K562 (cell line): ENCODE measurements around the gene FAM177B. TPM values are rescaled to one million over a fixed set of nuclear protein-coding genes. Genes with fewer than 3 reads are reported as not detected.

ENCODE experiments used
- ADNP ChIP-seq: fragments of 200-800 bp; sonication (Bioruptor generic); IDR thresholded peaks from 2 replicates; pipeline ENCODE4 v1.6.1; 2016; ENCODE audit warnings: missing genetic modification characterization, missing compliant biosample characterization
- BCL6 ChIP-seq: fragments of 250-450 bp; sonication (Bioruptor Pico); IDR thresholded peaks from 2 replicates; pipeline ENCODE4 v1.4.0; 2020
- BRD4 ChIP-seq: fragments of 200-600 bp; sonication (generic); IDR thresholded peaks from 2 replicates; pipeline ENCODE4 v1.6.1; 2017; ENCODE audit warnings: inconsistent platforms
- CBFA2T2 ChIP-seq: fragments of 450-650 bp; conservative IDR thresholded peaks from 2 replicates; pipeline ENCODE4 v1.6.1; 2017; ENCODE audit warnings: mild to moderate bottlenecking
- GTF2E2 ChIP-seq: fragments of 200-800 bp; sonication (Bioruptor generic); IDR thresholded peaks from 2 replicates; pipeline ENCODE4 v1.6.1; 2016; ENCODE audit warnings: missing genetic modification characterization, missing compliant biosample characterization
- KAT8 ChIP-seq: fragments of 450-650 bp; IDR thresholded peaks from 2 replicates; pipeline ENCODE4 v1.6.1; 2016; ENCODE audit warnings: low read depth, mild to moderate bottlenecking
- KDM1A ChIP-seq, 2 experiments: fragments of 450-650 bp; IDR thresholded peaks; 2 replicates each; pipeline ENCODE4 v1.6.1; 2016; ENCODE audit warnings: mild to moderate bottlenecking in 2 of 2
- PHB2 ChIP-seq: fragments of 450-650 bp; IDR thresholded peaks from 2 replicates; pipeline ENCODE4 v1.6.1; 2017; ENCODE audit warnings: low read depth
- SIN3B ChIP-seq: fragments of 450-650 bp; IDR thresholded peaks from 2 replicates; pipeline ENCODE4 v1.6.1; 2017; ENCODE audit warnings: low read depth, mild to moderate bottlenecking, moderate library complexity
- SMARCC2 ChIP-seq: fragments of 450-650 bp; IDR thresholded peaks from 2 replicates; pipeline ENCODE4 v1.6.1; 2017; ENCODE audit warnings: antibody characterized with exemption, moderate library complexity, mild to moderate bottlenecking, low read depth
- STAT5A ChIP-seq: IDR thresholded peaks from 2 replicates; pipeline ENCODE4 v1.6.1; 2012; ENCODE audit warnings: low read length, inconsistent platforms, borderline replicate concordance
- TCF7 ChIP-seq: sonication (generic); IDR thresholded peaks from 2 replicates; pipeline ENCODE4 v1.6.1; 2016; ENCODE audit warnings: antibody characterized with exemption, borderline replicate concordance
- U2AF1 ChIP-seq: fragments of 200-400 bp; formaldehyde crosslinking; optimal IDR thresholded peaks from 2 replicates; pipeline ENCODE3; 2017; ENCODE audit warnings: mild to moderate bottlenecking, low read depth, low read length, moderate library complexity
- polyA plus RNA-seq, 8 experiments: library from polyadenylated mRNA; depleted of rRNA in 4 of 8; stranded (reverse) in 5 of 8; unstranded in 3 of 8; fragments of >200 nt; fragmentation: Nextera tagmentation in 2 of 8; fragmentation: Illumina TruSeq in 1 of 8; extraction: Ambion mirVana in 2 of 8; extraction: Trizol in 1 of 8; gene quantifications; 2 replicates each; pipeline versions ENCODE4 v1.2.1 to v1.2.3, GENCODE V29; 2011 to 2014; ENCODE audit warnings: inconsistent platforms in 1 of 8, missing spikeins in 1 of 8
- total RNA-seq, 7 experiments: library from RNA; depleted of rRNA in 6 of 7; stranded (reverse); fragments of >200 nt in 6 of 7; fragmentation: Illumina TruSeq in 2 of 7; extraction: Trizol in 2 of 7; gene quantifications; 2 replicates each; pipeline versions ENCODE4 v1.2.1 to v1.2.3, GENCODE V29; 2011 to 2021; ENCODE audit warnings: low replicate concordance in 1 of 7
- TF ChIP-seq, protein P1 (sequence below): fragments of 450-650 bp; IDR thresholded peaks from 2 replicates; pipeline ENCODE4 v1.7.0; 2016; ENCODE audit warnings: borderline replicate concordance
- TF ChIP-seq, protein P2 (sequence below): fragments of 250-450 bp; sonication (Bioruptor Pico); IDR thresholded peaks from 2 replicates; pipeline ENCODE4 v1.5.0; 2021; ENCODE audit warnings: mild to moderate bottlenecking, moderate library complexity
- TF ChIP-seq, protein P3 (sequence below): fragments of 450-650 bp; IDR thresholded peaks from 2 replicates; pipeline ENCODE4 v1.6.1; 2018; ENCODE audit not compliant: partially characterized antibody
- TF ChIP-seq, protein P4 (sequence below): fragments of 450-650 bp; formaldehyde crosslinking; IDR thresholded peaks from 2 replicates; pipeline ENCODE4 v1.4.0; 2020; ENCODE audit warnings: mild to moderate bottlenecking, moderate library complexity
- TF ChIP-seq, protein P5 (sequence below): fragments of 450-650 bp; IDR thresholded peaks from 2 replicates; pipeline ENCODE4 v1.6.1; 2016; ENCODE audit warnings: low read depth, mild to moderate bottlenecking, moderate library complexity

FAM177B gene
- total and polyA plus RNA-seq, 9 of the 15 experiments (the other 6 are each of a cell fraction or from before 2014, with no cell fraction given): not detected

DNA sequence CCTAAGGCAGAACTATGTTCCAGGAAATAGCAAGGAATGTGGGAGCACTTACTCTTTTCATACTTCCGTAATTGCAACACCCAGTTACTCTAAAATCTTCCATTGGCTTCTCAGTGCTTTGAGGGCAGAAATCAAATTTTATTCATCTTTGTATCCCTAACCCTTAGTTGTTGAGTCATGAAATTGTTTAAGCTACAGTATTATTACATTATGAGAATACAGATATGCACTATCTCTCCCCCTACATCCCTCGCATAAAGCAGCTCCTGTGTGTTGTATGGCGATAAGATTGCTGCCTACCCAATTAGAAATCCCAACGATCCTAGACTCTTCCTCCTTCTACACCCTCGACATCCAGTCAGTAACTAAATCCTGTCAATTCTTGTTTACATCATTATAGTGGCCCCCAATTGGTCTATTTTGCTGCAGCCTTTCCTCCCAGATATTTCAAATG is 27.3 kb upstream of the FAM177B start (continued):
- TF ChIP-seq, protein P1, sequence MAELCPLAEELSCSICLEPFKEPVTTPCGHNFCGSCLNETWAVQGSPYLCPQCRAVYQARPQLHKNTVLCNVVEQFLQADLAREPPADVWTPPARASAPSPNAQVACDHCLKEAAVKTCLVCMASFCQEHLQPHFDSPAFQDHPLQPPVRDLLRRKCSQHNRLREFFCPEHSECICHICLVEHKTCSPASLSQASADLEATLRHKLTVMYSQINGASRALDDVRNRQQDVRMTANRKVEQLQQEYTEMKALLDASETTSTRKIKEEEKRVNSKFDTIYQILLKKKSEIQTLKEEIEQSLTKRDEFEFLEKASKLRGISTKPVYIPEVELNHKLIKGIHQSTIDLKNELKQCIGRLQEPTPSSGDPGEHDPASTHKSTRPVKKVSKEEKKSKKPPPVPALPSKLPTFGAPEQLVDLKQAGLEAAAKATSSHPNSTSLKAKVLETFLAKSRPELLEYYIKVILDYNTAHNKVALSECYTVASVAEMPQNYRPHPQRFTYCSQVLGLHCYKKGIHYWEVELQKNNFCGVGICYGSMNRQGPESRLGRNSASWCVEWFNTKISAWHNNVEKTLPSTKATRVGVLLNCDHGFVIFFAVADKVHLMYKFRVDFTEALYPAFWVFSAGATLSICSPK: no peak
- 0 out of 2 replicates have a peak, but pooled peaks have one; percentile 70 for TF ChIP-seq SMARCC2
- no peak for TF ChIP-seq BCL6 (CRISPR knock-in tag)
- no peak for TF ChIP-seq SIN3B
- no peak for TF ChIP-seq ADNP (tag)
- TF ChIP-seq KDM1A (IDR thresholded peaks at IDR 0.05): peak; percentile 97
- peak; percentile 88 for TF ChIP-seq STAT5A
- TF ChIP-seq, protein P2, sequence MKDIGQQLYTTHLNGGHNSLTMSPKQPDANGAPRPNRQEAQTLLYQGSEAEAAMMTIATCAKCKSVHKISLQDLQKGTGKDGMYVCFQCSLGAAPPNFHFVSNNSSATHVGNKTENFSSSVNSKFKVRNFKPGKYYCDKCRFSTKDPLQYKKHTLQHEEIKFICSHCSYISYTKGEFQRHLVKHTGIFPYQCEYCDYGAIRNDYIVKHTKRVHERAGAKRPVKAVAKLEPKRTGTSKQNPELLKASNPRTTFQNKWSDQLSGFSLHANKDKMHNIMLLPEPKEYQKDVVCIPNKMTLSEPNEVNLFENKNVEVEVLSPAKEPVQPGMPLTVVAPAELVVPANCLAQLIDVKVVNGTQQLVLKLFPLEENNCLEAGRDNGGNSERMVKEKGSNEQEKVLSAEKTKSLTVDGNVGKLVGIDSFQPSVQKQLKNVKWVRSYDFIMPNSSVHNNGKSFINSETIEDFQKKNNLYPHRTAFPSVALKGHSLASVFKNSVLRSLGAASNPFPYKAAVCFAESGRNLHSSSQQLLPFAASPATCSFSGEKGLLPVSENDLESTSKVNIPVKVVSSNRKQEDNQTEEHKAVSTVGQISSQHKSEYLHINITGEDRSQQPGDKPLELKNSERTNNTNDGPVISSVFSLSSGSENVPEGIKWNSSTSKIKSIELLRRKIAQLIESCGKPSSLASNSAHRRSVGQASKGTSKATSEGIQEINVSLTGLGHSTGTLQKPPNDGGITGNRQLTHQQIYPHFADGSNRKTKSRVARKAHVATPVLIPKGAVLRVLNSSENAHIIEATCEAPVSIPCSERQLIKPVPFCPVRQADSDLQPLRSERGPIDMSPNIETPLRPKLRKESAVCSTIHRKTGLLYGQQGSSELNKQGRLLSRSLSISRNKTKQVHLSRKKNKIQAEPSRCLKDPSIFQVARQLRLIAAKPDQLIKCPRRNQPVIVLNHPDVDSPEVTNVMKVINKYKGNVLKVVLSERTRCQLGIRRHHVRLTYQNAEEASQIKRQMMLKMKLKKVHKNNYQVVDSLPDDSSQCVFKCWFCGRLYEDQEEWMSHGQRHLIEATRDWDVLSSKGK (CRISPR knock-in tag): no peak
- TF ChIP-seq, protein P3, sequence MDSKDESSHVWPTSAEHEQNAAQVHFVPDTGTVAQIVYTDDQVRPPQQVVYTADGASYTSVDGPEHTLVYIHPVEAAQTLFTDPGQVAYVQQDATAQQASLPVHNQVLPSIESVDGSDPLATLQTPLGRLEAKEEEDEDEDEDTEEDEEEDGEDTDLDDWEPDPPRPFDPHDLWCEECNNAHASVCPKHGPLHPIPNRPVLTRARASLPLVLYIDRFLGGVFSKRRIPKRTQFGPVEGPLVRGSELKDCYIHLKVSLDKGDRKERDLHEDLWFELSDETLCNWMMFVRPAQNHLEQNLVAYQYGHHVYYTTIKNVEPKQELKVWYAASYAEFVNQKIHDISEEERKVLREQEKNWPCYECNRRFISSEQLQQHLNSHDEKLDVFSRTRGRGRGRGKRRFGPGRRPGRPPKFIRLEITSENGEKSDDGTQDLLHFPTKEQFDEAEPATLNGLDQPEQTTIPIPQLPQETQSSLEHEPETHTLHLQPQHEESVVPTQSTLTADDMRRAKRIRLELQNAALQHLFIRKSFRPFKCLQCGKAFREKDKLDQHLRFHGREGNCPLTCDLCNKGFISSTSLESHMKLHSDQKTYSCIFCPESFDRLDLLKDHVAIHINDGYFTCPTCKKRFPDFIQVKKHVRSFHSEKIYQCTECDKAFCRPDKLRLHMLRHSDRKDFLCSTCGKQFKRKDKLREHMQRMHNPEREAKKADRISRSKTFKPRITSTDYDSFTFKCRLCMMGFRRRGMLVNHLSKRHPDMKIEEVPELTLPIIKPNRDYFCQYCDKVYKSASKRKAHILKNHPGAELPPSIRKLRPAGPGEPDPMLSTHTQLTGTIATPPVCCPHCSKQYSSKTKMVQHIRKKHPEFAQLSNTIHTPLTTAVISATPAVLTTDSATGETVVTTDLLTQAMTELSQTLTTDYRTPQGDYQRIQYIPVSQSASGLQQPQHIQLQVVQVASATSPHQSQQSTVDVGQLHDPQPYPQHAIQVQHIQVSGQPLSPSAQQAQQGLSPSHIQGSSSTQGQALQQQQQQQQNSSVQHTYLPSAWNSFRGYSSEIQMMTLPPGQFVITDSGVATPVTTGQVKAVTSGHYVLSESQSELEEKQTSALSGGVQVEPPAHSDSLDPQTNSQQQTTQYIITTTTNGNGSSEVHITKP: peak; percentile 43
- TF ChIP-seq PHB2: no peak; the same call in 1 of the 2 replicates
- no peak for TF ChIP-seq GTF2E2 (tag)
- TF ChIP-seq, protein P4, sequence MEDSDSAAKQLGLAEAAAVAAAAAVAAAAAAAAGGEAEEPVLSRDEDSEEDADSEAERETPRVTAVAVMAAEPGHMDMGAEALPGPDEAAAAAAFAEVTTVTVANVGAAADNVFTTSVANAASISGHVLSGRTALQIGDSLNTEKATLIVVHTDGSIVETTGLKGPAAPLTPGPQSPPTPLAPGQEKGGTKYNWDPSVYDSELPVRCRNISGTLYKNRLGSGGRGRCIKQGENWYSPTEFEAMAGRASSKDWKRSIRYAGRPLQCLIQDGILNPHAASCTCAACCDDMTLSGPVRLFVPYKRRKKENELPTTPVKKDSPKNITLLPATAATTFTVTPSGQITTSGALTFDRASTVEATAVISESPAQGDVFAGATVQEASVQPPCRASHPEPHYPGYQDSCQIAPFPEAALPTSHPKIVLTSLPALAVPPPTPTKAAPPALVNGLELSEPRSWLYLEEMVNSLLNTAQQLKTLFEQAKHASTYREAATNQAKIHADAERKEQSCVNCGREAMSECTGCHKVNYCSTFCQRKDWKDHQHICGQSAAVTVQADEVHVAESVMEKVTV (CRISPR knock-in tag): no peak
- TF ChIP-seq TCF7: no peak
- no peak for TF ChIP-seq KAT8
- peak; percentile 93 for TF ChIP-seq CBFA2T2
- TF ChIP-seq U2AF1: no peak
- no peak for TF ChIP-seq BRD4
- TF ChIP-seq, protein P5, sequence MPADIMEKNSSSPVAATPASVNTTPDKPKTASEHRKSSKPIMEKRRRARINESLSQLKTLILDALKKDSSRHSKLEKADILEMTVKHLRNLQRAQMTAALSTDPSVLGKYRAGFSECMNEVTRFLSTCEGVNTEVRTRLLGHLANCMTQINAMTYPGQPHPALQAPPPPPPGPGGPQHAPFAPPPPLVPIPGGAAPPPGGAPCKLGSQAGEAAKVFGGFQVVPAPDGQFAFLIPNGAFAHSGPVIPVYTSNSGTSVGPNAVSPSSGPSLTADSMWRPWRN: peak; percentile 97
